ENCODE results near the gene FARS2. TPM values are rescaled to one million over a fixed set of nuclear protein-coding genes. Genes with fewer than 3 reads are reported as not detected.

Gene FARS2
- total and polyA plus RNA-seq, 2 donors (not counting 1 experiment from before 2014, with no cell fraction given): 33.0 to 35.5 TPM

GRCh38 chr6:5537132-5537531 is 275.8 kb downstream of the FARS2 start:
- H3K9me3 Mint-ChIP-seq (ENCODE audit: insufficient read depth): no peaks in the 10 kb centered on the region
- Histone ChIP-seq H3K4me2 (replicated peaks; ENCODE audit: low read depth, low read length, poor library complexity, severe bottlenecking) (no peak overlapping the region), H2AFZ (ENCODE audit: insufficient read depth, low read depth, low read length, poor library complexity, severe bottlenecking) (no peak overlapping the region), H3K27ac (ENCODE audit: low read length in 2 of 2) (no peak overlapping the region), H3K79me2 (ENCODE audit: control insufficient read depth, insufficient read depth, low read length) (no peaks in the 10 kb centered on the region), H3K36me3 (replicated peaks in 1 of 2; ENCODE audit: control extremely low read depth in 1 of 2, control insufficient read depth in 1 of 2, extremely low read depth in 1 of 2, insufficient read depth in 2 of 2, low read length in 1 of 2) (no peaks in the 10 kb centered on the region), H3K27me3 (replicated peaks in 1 of 4; ENCODE audit: control extremely low read depth in 1 of 4, control insufficient read depth in 3 of 4, insufficient read depth in 4 of 4, low read length in 3 of 4) (no peaks in the 10 kb centered on the region), H3K4me1 (ENCODE audit: control insufficient read depth in 2 of 2, insufficient read depth in 2 of 2, low read length in 2 of 2) (no peaks in the 10 kb centered on the region), H3K9ac (ENCODE audit: low read length) (no peak overlapping the region), H4K20me1 (ENCODE audit: control insufficient read depth, insufficient read depth, low read length, poor library complexity, severe bottlenecking) (no peaks in the 10 kb centered on the region), H3K4me3 (ENCODE audit: control extremely low read depth in 1 of 5, extremely low read depth in 1 of 5, insufficient read depth in 1 of 5, low read depth in 2 of 5, low read length in 4 of 5) (no peak overlapping the region), H3K9me3 (ENCODE audit: control extremely low read depth in 1 of 3, control insufficient read depth in 2 of 3, insufficient read depth in 1 of 3, low read length in 2 of 3) (peaks cover 0 to 2% (median 0%) of the 10 kb centered on the region in 3 donors)
- no peak for DNase-seq
- H3K27ac Mint-ChIP-seq: no peak overlapping the region
- H3K27me3 Mint-ChIP-seq: no peaks in the 10 kb centered on the region
- TF ChIP-seq EZH2 (IDR thresholded peaks at IDR 0.05; ENCODE audit: borderline replicate concordance, insufficient read depth, low read depth, low read length, poor library complexity, severe bottlenecking) (no peak), CTCF (IDR thresholded peaks at IDR 0.05) (no peak)
- ChIA-PET CTCF (no interaction called here), POLR2A (no interaction called here)
- WGBS (ENCODE audit: insufficient coverage): 98% methylated on average over 7 of the region's 8 CpGs
- peaks cover 2% of the 10 kb centered on the region for H3K4me1 Mint-ChIP-seq
- no peak for ATAC-seq (ENCODE audit: low read depth)
- intact Hi-C loops (cut with micrococcal nuclease): no loop called here
- no peak overlapping the region for H3K4me3 Mint-ChIP-seq

DNA sequence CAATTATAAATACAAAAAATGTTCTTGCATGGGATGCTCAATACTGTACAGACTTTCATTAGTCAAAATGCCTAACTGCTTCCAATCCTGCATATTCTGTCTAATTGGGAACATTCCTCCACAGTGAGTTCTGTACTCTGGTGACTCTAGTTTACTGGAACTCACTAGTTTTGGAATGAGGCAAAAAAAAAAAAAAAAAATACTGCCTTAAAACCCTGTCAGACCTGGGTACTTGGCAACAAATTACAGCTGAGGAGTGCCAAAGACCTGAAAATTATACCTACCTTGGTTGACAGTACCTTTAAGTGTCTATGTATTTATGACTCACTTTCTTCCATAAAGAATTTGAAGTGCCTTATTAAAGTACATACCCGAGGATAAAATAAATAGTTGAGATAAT is 276.7 kb downstream of the FARS2 start:
- no peak overlapping the region for H3K9ac ChIP-seq (ENCODE audit: low read length)
- Mint-ChIP-seq H3K9me3 (ENCODE audit: insufficient read depth) (no peaks in the 10 kb centered on the region), H3K27me3 (no peaks in the 10 kb centered on the region), H3K4me3 (no peak overlapping the region), H3K4me1 (peaks cover under 1% of the 10 kb centered on the region), H3K27ac (no peak overlapping the region)
- intact Hi-C loops (cut with micrococcal nuclease): no loop called here
- H4K20me1 ChIP-seq (ENCODE audit: control insufficient read depth, insufficient read depth, low read length, poor library complexity, severe bottlenecking): no peaks in the 10 kb centered on the region
- no peaks in the 10 kb centered on the region for H3K36me3 ChIP-seq (replicated peaks in 1 of 2; ENCODE audit: control extremely low read depth in 1 of 2, control insufficient read depth in 1 of 2, extremely low read depth in 1 of 2, insufficient read depth in 2 of 2, low read length in 1 of 2)
- WGBS (ENCODE audit: insufficient coverage): 80% methylated on average over 1 of the region's 1 CpG
- peaks cover 0 to 2% (median 0%) of the 10 kb centered on the region in 3 donors for H3K9me3 ChIP-seq (ENCODE audit: control extremely low read depth in 1 of 3, control insufficient read depth in 2 of 3, insufficient read depth in 1 of 3, low read length in 2 of 3)
- DNase-seq (no peak), ATAC-seq (ENCODE audit: low read depth) (no peak)
- H2AFZ ChIP-seq (ENCODE audit: insufficient read depth, low read depth, low read length, poor library complexity, severe bottlenecking): no peak overlapping the region
- H3K79me2 ChIP-seq (ENCODE audit: control insufficient read depth, insufficient read depth, low read length): no peaks in the 10 kb centered on the region
- ChIA-PET CTCF (no interaction called here), POLR2A (no interaction called here)
- no peaks in the 10 kb centered on the region for H3K4me1 ChIP-seq (ENCODE audit: control insufficient read depth in 2 of 2, insufficient read depth in 2 of 2, low read length in 2 of 2)
- H3K4me3 ChIP-seq (ENCODE audit: control extremely low read depth in 1 of 5, extremely low read depth in 1 of 5, insufficient read depth in 1 of 5, low read depth in 2 of 5, low read length in 4 of 5): no peak overlapping the region
- TF ChIP-seq CTCF (IDR thresholded peaks at IDR 0.05) (no peak), EZH2 (IDR thresholded peaks at IDR 0.05; ENCODE audit: borderline replicate concordance, insufficient read depth, low read depth, low read length, poor library complexity, severe bottlenecking) (no peak)
- H3K4me2 ChIP-seq (replicated peaks; ENCODE audit: low read depth, low read length, poor library complexity, severe bottlenecking): no peak overlapping the region
- no peaks in the 10 kb centered on the region for H3K27me3 ChIP-seq (replicated peaks in 1 of 4; ENCODE audit: control extremely low read depth in 1 of 4, control insufficient read depth in 3 of 4, insufficient read depth in 4 of 4, low read length in 3 of 4)
- H3K27ac ChIP-seq (ENCODE audit: low read length in 2 of 2): no peak overlapping the region
